HG02840 (cell line): ENCODE measurements around the gene SAMD8.
"Not testable (repeated sequence)": the region's sequence is repeated elsewhere in the genome, so short reads cannot be mapped to it uniquely, and the experiment has no call there.

Source experiments
- ATAC-seq: cut with Tn5 transposase; IDR thresholded peaks from one replicate; pipeline ENCODE4 v1.9.1; 2021; ENCODE audit warnings: mild to moderate bottlenecking, moderate library complexity, moderate number of reproducible peaks; ENCODE audit not compliant: unreplicated experiment, low FRiP score

Gene SAMD8

GRCh38 chr10:75129537-75129936 lies 18.1 kb downstream of the SAMD8 start:
- ATAC-seq = no peak

DNA sequence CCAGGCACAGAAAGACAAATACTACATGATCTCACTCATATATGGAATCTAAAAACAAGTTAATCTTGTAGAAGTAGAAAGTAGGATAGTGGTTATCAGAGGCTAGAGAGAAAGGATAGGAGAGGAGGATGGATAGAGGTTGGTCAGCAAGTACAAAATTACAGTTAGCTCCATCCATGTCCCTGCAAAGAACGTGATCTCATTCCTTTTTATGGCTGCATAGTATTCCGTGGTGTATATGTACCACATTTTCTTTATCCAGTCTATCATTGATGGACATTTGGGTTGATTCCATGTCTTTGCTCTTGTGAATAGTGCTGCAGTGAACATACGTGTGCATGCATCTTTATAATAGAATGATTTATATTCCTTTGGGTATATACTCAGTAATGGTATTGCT lies 22.2 kb downstream of the SAMD8 start:
- ATAC-seq = not testable (repeated sequence)

DNA sequence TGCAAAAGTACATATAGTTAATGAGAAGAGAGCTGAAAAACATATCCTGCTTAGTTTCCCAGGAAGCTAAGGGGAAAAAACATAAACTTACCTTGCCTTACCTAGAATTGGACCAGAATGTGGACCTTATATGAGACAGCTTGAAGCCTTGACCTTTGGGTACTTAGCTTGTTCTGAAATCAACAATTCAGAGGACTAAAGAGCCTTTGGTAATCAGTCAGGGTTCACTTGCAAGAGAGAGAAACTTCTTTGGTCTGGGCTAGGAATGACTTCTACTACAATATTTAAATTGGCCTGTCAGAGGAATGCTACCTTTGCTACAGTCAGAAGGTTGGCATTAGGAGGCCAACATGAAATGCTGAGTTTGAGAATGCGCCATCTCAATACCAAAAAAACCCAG lies 24.9 kb downstream of the SAMD8 start:
- no peak for ATAC-seq

GRCh38 chr10:75137533-75138438 lies 26.3 kb downstream of the SAMD8 start:
- ATAC-seq = no peak

DNA sequence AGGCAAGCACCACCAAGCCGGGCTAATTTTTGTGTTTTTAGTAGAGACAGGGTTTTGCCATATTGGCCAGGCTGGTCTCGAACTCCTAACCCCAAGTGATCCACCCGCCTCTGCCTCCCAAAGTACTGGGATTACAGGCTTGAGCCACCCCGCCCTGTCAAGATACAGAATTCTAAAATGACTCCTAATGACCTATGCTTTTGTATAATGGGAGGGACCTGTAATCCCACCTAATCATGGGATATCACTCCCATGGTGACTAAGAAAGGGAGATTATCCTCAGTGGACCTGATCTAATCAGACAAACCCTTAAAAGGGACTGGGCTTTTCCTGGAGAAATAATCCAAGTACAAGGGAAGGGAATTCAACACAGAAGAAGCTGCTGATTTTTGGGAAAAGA lies 28.8 kb downstream of the SAMD8 start:
- no peak for ATAC-seq

GRCh38 chr10:75143353-75143752 lies 31.9 kb downstream of the SAMD8 start:
- ATAC-seq = no peak

DNA sequence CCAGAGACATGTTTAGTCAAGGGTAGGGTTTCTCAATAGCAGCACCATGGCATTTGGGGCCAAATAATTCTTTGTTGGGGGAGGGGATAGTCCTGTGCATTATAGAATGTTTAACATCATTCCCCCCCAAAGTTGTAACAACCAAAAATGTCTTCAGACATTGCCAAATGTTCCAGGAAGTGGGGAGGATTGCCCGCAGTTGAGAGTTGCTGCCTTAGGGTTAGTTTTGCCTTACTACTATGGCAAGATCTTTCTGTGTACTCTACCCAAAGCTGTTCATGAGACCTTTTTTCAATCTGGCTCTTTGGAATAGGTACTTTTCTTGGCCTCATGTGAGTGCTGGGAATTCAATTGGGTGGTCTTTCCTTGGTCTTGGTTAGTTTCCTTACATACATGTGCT lies 34.1 kb downstream of the SAMD8 start:
- ATAC-seq = no peak

- ATAC-seq = no peak
These were observed 35.3 kb downstream of the SAMD8 start for GRCh38 chr10:75146780-75147179.

- no peak for ATAC-seq
These were observed 39.2 kb downstream of the SAMD8 start for GRCh38 chr10:75150656-75151055.

- ATAC-seq = no peak
These were observed 48.1 kb downstream of the SAMD8 start for GRCh38 chr10:75159519-75159918.

GRCh38 chr10:75165684-75166622 lies 54.5 kb downstream of the SAMD8 start:
- ATAC-seq = no peak

GRCh38 chr10:75166623-75166972 lies 55.1 kb downstream of the SAMD8 start:
- no peak for ATAC-seq

DNA sequence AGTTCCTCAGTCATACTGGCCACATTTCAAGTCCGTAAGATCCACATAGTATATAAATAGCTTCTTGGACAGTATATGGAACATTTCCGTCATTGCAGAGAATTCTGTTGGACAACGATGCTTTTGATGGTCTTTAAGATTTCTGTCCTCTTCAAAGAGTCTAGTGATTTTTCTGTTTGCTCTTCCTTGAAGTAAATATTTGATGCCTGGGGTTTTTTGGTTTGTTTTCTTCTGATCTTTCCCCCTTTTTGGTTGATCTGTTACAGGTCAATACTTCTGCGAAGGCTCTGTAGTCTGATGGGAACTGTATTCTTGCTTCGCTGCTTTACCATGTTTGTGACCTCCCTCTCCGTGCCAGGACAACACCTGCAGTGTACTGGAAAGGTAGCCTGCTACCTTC lies 56.8 kb downstream of the SAMD8 start:
- ATAC-seq = no peak

DNA sequence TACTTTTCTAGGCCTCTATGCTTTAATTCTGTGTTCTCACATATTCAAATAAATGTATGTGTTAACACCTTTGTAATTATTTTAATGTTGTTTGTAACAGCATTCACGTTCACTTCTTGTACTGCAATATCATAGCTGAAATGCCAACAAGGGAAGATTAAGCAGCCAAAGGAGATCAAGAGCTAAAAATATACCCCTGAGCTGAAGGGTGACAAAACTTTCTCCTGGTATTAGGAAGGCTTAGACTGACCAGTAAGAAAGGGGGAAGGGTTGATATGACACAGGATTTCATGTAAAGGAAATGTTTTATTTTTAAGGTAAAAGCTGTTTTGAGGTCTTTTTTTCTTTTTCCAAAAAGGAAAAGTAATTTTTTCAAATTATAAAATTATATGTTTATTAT lies 58.8 kb downstream of the SAMD8 start:
- no peak for ATAC-seq

DNA sequence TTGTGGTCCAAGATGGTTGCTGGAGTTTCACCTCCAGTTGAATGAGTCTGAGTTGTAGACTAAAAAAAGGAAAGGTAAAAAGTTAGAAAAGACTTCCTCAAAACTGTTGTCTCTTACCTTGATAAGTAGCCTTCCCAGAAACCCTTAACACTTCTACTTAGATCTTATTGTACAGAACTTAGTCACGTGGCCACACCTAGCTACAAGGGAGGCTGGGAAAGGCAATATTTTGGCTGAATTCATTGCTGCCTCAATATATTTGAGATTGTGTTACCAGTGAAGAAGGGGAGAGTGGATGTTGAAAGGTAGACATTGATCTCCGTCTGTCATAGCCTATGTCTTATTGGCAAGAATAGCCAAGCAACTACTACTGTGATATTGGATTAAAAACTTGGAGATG lies 63.6 kb downstream of the SAMD8 start:
- no peak for ATAC-seq

DNA sequence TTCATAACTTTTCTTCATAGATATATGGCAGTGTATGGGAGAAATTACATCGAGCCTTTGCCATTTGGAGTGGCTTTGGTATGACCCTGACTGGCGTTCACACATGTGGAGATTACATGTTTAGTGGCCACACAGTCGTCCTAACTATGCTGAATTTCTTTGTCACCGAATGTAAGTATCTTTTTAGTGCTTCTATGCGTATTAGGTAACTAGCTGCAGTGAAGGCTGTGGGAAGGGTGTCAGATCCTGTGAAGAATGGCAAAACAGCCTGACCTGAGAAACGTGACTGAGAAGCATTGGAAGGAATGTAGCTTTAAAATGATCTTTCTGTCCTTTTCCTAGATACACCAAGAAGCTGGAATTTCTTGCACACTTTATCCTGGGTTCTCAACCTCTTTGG lies 64.6 kb downstream of the SAMD8 start:
- ATAC-seq = no peak

GRCh38 chr10:75176736-75177135 lies 65.3 kb downstream of the SAMD8 start:
- ATAC-seq = no peak

GRCh38 chr10:75179657-75180177 lies 68.3 kb downstream of the SAMD8 start:
- no peak for ATAC-seq

GRCh38 chr10:75180592-75180991 lies 69.1 kb downstream of the SAMD8 start:
- no peak for ATAC-seq

DNA sequence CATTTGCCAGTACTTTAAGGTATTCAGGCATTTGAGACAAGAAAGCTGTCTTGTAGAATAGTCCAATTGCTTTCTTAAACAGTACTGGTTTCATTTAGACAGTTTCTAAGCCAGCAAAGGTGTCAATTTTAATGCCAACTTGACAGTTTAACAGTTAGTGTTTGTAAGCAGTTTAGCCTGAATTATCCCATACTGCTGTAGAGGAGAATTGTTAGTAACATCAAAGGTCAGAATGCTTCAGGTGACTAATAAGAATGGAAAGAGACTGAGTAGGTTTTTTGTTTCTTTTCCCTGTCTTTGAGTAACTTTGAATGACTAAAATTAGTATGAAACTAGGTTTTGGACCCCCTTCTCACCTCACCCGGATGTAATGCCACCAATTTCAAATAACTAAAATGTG lies 69.6 kb downstream of the SAMD8 start:
- no peak for ATAC-seq

GRCh38 chr10:75186310-75186709 lies 74.9 kb downstream of the SAMD8 start:
- no peak for ATAC-seq
